ENCODE measurements around the gene CD99L2.
"Not testable (repeated sequence)": the region's sequence is repeated elsewhere in the genome, so short reads cannot be mapped to it uniquely, and the experiment has no call there.

CD99L2 gene

GRCh38 chrX:150897421-150898320, 797 bp downstream of the CD99L2 start:
- no peaks in the 10 kb centered on the region for H3K27me3 ChIP-seq (replicated peaks; ENCODE audit: control insufficient read depth, insufficient read depth, low read length, poor library complexity, severe bottlenecking)
- H3K36me3 ChIP-seq (ENCODE audit: control insufficient read depth, insufficient read depth, low read length) = no peaks in the 10 kb centered on the region
- H3K4me3 ChIP-seq (ENCODE audit: insufficient read depth, low read depth, low read length, poor library complexity, severe bottlenecking) = peak overlapping the region; percentile 53
- peak overlapping the region; percentile 78 for H3K27ac ChIP-seq (ENCODE audit: insufficient read depth, low read length, poor library complexity, severe bottlenecking)
- H3K9me3 ChIP-seq (ENCODE audit: control insufficient read depth, low read length) = no peaks in the 10 kb centered on the region
- DNase-seq = peak in 2 of 3 donors; percentile 1 to 15
- H3K4me1 ChIP-seq (ENCODE audit: control insufficient read depth, insufficient read depth, low read length, poor library complexity, severe bottlenecking) = no peaks in the 10 kb centered on the region

- no peaks in the 10 kb centered on the region for H3K9me3 ChIP-seq (ENCODE audit: control insufficient read depth, low read length)
- no peak overlapping the region for H3K27ac ChIP-seq (ENCODE audit: insufficient read depth, low read length, poor library complexity, severe bottlenecking)
- no peaks in the 10 kb centered on the region for H3K4me1 ChIP-seq (ENCODE audit: control insufficient read depth, insufficient read depth, low read length, poor library complexity, severe bottlenecking)
- H3K4me3 ChIP-seq (ENCODE audit: insufficient read depth, low read depth, low read length, poor library complexity, severe bottlenecking) = no peak overlapping the region
- DNase-seq = no peak
- no peaks in the 10 kb centered on the region for H3K27me3 ChIP-seq (replicated peaks; ENCODE audit: control insufficient read depth, insufficient read depth, low read length, poor library complexity, severe bottlenecking)
- no peaks in the 10 kb centered on the region for H3K36me3 ChIP-seq (ENCODE audit: control insufficient read depth, insufficient read depth, low read length)
These were observed 1.8 kb downstream of the CD99L2 start for GRCh38 chrX:150896632-150897031.

GRCh38 chrX:150893936-150894335, 4.5 kb downstream of the CD99L2 start:
- DNase-seq = no peak
- Histone ChIP-seq H3K36me3 (ENCODE audit: control insufficient read depth, insufficient read depth, low read length) (no peaks in the 10 kb centered on the region), H3K27ac (ENCODE audit: insufficient read depth, low read length, poor library complexity, severe bottlenecking) (no peak overlapping the region), H3K4me3 (ENCODE audit: insufficient read depth, low read depth, low read length, poor library complexity, severe bottlenecking) (no peak overlapping the region), H3K9me3 (ENCODE audit: control insufficient read depth, low read length) (no peaks in the 10 kb centered on the region), H3K4me1 (ENCODE audit: control insufficient read depth, insufficient read depth, low read length, poor library complexity, severe bottlenecking) (no peaks in the 10 kb centered on the region), H3K27me3 (replicated peaks; ENCODE audit: control insufficient read depth, insufficient read depth, low read length, poor library complexity, severe bottlenecking) (no peaks in the 10 kb centered on the region)

- Histone ChIP-seq H3K27ac (ENCODE audit: insufficient read depth, low read length, poor library complexity, severe bottlenecking) (no peak overlapping the region), H3K4me3 (ENCODE audit: insufficient read depth, low read depth, low read length, poor library complexity, severe bottlenecking) (no peak overlapping the region), H3K4me1 (ENCODE audit: control insufficient read depth, insufficient read depth, low read length, poor library complexity, severe bottlenecking) (no peaks in the 10 kb centered on the region), H3K36me3 (ENCODE audit: control insufficient read depth, insufficient read depth, low read length) (no peaks in the 10 kb centered on the region), H3K9me3 (ENCODE audit: control insufficient read depth, low read length) (no peaks in the 10 kb centered on the region), H3K27me3 (replicated peaks; ENCODE audit: control insufficient read depth, insufficient read depth, low read length, poor library complexity, severe bottlenecking) (no peaks in the 10 kb centered on the region)
- DNase-seq = no peak
These were observed 9.3 kb downstream of the CD99L2 start for GRCh38 chrX:150889131-150889530.

DNA sequence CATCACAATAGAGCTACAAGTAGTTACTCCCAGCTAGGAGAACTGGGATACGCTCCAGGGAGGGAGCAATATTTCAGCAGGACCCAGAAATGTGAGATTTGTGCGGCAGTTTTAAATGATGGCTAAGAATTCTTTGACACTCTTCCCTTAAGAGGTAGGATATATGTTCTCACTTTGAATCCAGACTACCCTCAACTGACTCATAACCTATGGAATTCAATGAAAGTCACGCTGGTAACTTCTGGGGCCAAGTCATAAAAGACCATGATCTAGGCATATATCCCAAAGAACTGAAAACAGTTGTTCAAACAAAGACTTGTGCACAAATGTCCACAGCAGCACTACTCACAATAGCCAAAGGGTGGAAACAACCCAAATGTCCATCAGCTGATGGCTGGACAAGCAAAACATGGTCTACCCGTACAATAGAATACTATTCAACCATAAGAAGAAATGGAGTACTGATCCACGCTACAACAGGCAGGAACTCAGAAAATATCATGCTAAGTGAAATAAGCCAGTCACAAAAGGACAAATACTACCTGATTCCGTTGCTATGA, 10.5 kb downstream of the CD99L2 start:
- no peaks in the 10 kb centered on the region for H3K9me3 ChIP-seq (ENCODE audit: control insufficient read depth, low read length)
- H3K4me1 ChIP-seq (ENCODE audit: control insufficient read depth, insufficient read depth, low read length, poor library complexity, severe bottlenecking) = no peaks in the 10 kb centered on the region
- no peaks in the 10 kb centered on the region for H3K36me3 ChIP-seq (ENCODE audit: control insufficient read depth, insufficient read depth, low read length)
- no peak for DNase-seq
- H3K27ac ChIP-seq (ENCODE audit: insufficient read depth, low read length, poor library complexity, severe bottlenecking) = no peak overlapping the region
- no peaks in the 10 kb centered on the region for H3K27me3 ChIP-seq (replicated peaks; ENCODE audit: control insufficient read depth, insufficient read depth, low read length, poor library complexity, severe bottlenecking)
- no peak overlapping the region for H3K4me3 ChIP-seq (ENCODE audit: insufficient read depth, low read depth, low read length, poor library complexity, severe bottlenecking)

GRCh38 chrX:150887268-150887667, 11.2 kb downstream of the CD99L2 start:
- not testable (repeated sequence) for DNase-seq; H3K9me3 ChIP-seq (ENCODE audit: control insufficient read depth, low read length); H3K27me3 ChIP-seq (replicated peaks; ENCODE audit: control insufficient read depth, insufficient read depth, low read length, poor library complexity, severe bottlenecking); H3K4me3 ChIP-seq (ENCODE audit: insufficient read depth, low read depth, low read length, poor library complexity, severe bottlenecking); H3K27ac ChIP-seq (ENCODE audit: insufficient read depth, low read length, poor library complexity, severe bottlenecking); H3K4me1 ChIP-seq (ENCODE audit: control insufficient read depth, insufficient read depth, low read length, poor library complexity, severe bottlenecking); H3K36me3 ChIP-seq (ENCODE audit: control insufficient read depth, insufficient read depth, low read length)

- H3K27ac ChIP-seq (ENCODE audit: insufficient read depth, low read length, poor library complexity, severe bottlenecking) = no peak overlapping the region
- H3K4me1 ChIP-seq (ENCODE audit: control insufficient read depth, insufficient read depth, low read length, poor library complexity, severe bottlenecking) = no peaks in the 10 kb centered on the region
- H3K4me3 ChIP-seq (ENCODE audit: insufficient read depth, low read depth, low read length, poor library complexity, severe bottlenecking) = no peak overlapping the region
- H3K36me3 ChIP-seq (ENCODE audit: control insufficient read depth, insufficient read depth, low read length) = no peaks in the 10 kb centered on the region
- no peaks in the 10 kb centered on the region for H3K27me3 ChIP-seq (replicated peaks; ENCODE audit: control insufficient read depth, insufficient read depth, low read length, poor library complexity, severe bottlenecking)
- H3K9me3 ChIP-seq (ENCODE audit: control insufficient read depth, low read length) = no peaks in the 10 kb centered on the region
- DNase-seq = no peak
These were observed 12.1 kb downstream of the CD99L2 start for GRCh38 chrX:150886381-150886780.

GRCh38 chrX:150880808-150881165, 17.7 kb downstream of the CD99L2 start:
- DNase-seq = no peak
- Histone ChIP-seq H3K4me3 (ENCODE audit: insufficient read depth, low read depth, low read length, poor library complexity, severe bottlenecking) (no peak overlapping the region), H3K36me3 (ENCODE audit: control insufficient read depth, insufficient read depth, low read length) (no peaks in the 10 kb centered on the region), H3K27ac (ENCODE audit: insufficient read depth, low read length, poor library complexity, severe bottlenecking) (no peak overlapping the region), H3K27me3 (replicated peaks; ENCODE audit: control insufficient read depth, insufficient read depth, low read length, poor library complexity, severe bottlenecking) (no peaks in the 10 kb centered on the region), H3K9me3 (ENCODE audit: control insufficient read depth, low read length) (no peaks in the 10 kb centered on the region), H3K4me1 (ENCODE audit: control insufficient read depth, insufficient read depth, low read length, poor library complexity, severe bottlenecking) (no peaks in the 10 kb centered on the region)

DNA sequence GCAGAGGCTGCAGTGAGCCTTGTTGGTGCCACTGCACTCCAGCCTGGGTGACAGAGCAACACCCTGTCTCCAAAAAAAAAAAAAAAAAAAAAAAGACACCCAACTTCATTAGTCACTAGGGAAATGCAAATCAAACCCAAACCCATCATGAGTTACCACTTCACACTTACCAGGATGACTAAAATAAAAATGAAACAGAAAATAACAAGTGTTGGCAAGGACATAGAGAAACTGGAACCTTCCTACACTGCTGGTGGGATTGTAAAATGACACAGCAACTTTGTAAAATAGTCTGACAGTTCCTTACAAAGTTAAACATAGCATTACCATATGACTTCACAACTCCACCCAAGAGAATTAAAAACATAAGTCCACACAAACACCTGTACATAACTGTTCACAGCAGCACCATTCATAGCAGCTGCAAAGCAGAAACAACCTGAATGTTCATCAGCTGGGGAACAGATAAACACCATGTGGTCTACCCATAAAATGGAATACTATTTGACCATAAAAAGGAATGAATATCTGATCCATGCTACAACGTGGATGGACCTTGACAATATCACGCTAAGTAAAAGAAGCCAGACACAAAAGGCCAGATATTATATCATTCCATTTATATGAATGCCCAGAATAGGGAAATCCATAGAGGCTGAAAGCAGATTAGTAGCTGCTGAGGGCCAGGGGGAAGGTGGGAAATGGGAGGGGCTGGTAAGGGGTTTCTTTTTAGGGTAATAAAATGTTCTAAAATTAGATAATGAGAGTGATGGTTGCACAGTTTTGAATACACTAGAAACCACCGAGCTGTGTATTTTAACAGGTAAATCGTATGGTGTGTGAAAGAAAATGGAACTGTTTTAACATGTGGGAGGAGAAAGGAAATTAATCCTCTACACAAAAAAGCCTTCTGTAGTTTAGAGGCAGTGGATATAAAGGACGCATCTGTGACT, 18.3 kb downstream of the CD99L2 start:
- H3K4me3 ChIP-seq (ENCODE audit: insufficient read depth, low read depth, low read length, poor library complexity, severe bottlenecking) = no peak overlapping the region
- no peaks in the 10 kb centered on the region for H3K9me3 ChIP-seq (ENCODE audit: control insufficient read depth, low read length)
- no peaks in the 10 kb centered on the region for H3K36me3 ChIP-seq (ENCODE audit: control insufficient read depth, insufficient read depth, low read length)
- H3K4me1 ChIP-seq (ENCODE audit: control insufficient read depth, insufficient read depth, low read length, poor library complexity, severe bottlenecking) = no peaks in the 10 kb centered on the region
- no peaks in the 10 kb centered on the region for H3K27me3 ChIP-seq (replicated peaks; ENCODE audit: control insufficient read depth, insufficient read depth, low read length, poor library complexity, severe bottlenecking)
- H3K27ac ChIP-seq (ENCODE audit: insufficient read depth, low read length, poor library complexity, severe bottlenecking) = no peak overlapping the region
- no peak for DNase-seq
